ENCODE results near the gene OR2M5.

OR2M5 gene, protein sequence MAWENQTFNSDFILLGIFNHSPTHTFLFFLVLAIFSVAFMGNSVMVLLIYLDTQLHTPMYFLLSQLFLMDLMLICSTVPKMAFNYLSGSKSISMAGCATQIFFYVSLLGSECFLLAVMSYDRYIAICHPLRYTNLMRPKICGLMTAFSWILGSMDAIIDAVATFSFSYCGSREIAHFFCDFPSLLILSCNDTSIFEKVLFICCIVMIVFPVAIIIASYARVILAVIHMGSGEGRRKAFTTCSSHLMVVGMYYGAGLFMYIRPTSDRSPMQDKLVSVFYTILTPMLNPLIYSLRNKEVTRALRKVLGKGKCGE

GRCh38 chr1:248144513-248145198, at the start of gene OR2M5:
OR2M5 (plus strand) TSS chr1:248145148; CDS start chr1:248145148, 0 bp downstream.
- no peak for DNase-seq

DNA sequence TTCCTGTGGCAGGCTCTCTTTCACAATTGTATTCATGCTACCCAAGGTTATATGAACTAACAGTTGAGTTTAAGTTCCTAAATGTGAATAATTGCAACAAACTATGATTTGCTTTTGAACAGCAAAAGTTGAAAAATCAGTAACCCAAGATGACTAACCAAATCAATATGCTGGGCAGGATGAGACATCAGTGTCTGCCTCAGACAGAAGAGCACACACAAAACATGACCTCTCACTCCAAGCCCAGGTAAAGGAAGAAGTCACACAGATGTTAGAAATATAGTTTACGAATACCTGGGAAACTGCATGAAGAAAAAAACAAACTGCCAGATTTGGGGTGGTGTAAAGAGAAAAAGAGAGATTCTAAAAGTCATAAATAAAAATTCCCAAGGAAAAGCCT, 46.4 kb upstream of the OR2M5 start:
- DNase-seq = no peak

- DNase-seq = no peak
These were observed 42.1 kb upstream of the OR2M5 start for GRCh38 chr1:248102847-248103246.

- DNase-seq = no peak
These were observed 33.8 kb upstream of the OR2M5 start for GRCh38 chr1:248111157-248111556.

DNA sequence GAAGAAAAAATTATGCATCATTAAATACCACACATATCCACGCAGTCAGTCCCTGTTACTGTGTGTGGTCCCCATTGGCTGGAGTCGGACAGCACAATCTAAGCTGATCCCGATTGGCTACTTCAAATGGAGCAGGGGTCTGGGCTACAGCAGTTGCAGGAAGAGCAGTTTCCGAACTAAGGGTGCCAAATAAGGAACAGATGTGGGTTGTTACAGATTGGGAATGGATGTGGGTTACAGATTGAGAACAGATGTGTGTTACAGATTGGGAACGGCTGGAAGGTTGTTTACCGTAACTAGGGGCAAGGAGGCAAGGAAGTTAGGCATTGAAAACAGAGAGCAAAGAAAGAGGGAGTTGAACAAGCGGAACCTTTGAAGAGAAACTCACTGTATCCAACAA, 30.1 kb upstream of the OR2M5 start:
- DNase-seq = no peak

GRCh38 chr1:248127653-248128052, 17.3 kb upstream of the OR2M5 start:
- no peak for DNase-seq

DNA sequence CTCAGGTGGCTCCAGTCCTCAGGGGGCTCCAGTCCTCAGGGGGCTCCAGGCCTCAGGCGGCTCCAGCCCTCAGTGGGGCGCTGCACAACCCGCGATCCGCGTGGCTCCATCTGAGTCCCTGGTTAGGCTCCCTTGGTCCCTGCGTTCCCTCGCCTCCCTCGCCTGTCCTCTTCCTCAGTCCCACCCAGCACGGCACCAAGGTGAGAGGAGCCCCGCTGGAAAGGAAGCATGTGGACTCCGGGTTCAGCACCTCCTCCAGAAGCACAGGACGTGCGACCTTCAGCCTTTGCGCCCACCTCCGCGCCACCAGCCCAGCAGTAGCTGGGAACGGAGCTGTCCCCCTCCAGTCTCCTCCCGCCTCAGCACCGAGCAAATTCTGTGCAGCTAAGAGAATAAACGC, 8.1 kb upstream of the OR2M5 start:
- no peak for DNase-seq

GRCh38 chr1:248140846-248141245, 4.1 kb upstream of the OR2M5 start:
- no peak for DNase-seq

GRCh38 chr1:248143311-248143710, 1.6 kb upstream of the OR2M5 start:
- DNase-seq = no peak

DNA sequence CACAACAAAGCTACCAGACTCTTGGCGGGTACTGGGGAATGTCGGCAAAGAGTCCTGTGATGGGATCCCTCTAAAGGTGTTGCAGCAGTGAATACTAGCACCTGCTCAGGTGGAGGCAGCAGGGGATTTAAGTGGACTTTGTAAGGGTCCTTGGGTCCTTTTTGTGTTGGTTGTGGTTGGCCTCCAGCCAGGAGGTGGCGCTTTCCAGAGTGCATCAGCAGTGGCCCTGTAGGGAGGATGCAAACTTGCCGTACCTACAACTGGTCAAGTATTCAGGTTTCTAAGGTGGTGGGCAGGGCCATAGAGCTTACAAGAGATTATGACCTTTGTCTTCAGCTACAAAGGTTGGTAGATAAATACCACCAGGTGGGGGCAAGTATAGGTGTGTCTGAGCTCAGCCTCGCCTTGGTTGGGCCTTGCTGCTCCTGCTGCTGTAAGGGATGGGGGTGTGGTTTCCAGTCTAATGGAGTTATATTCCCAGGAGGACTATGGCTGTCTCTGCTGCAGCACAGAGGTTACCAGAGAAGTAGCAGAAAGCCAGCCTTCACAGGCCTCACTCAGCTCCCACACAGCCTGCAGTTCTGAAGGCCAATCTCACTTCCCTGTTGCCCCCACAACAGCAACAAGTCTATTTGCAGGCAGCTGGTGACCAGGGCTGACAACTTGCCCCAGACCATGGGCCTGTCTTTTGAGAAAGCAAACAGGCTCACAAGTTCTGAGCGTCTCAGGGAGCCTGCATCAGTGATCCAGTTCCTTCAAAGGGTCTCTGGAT, 7.3 kb downstream of the OR2M5 start:
- DNase-seq = no peak

DNA sequence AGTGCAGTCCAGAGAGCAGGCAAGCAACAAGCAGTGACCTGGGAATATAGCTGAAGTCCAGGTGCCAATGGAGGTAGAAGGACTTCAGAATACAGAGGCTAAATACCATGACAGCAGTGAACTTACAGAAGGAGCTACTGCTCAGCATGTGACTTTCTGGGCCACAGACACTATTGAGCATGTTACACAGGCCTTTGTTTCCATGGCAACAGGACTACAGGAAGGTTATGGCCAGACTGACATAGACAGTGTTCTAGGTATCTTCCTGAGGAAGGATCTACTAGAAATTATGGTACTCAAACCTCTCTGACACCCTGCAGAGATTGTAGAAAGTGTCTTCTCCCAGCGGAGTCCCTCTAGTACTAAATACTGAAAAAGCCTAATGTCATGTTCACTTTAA, 11.0 kb downstream of the OR2M5 start:
- no peak for DNase-seq

- DNase-seq = no peak
These were observed 13.8 kb downstream of the OR2M5 start for GRCh38 chr1:248158758-248159157.

DNA sequence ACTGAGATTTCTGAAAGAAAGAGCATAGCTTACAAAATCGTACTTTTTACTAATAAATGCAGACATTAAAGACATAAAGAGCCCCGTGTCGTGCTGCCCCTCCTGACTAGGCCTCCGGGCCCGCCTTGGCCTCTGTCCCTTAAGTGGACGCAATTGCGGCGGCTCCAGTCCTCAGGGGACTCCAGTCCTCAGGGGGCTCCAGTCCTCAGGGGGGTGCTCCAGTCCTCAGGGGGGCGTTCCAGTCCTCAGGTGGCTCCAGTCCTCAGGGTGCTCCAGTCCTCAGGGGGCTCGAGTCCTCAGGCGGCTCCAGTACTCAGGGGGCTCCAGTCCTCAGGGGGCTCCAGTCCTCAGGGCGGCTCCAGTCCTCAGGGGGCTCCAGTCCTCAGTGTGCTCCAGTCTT, 19.1 kb downstream of the OR2M5 start:
- DNase-seq = no peak

DNA sequence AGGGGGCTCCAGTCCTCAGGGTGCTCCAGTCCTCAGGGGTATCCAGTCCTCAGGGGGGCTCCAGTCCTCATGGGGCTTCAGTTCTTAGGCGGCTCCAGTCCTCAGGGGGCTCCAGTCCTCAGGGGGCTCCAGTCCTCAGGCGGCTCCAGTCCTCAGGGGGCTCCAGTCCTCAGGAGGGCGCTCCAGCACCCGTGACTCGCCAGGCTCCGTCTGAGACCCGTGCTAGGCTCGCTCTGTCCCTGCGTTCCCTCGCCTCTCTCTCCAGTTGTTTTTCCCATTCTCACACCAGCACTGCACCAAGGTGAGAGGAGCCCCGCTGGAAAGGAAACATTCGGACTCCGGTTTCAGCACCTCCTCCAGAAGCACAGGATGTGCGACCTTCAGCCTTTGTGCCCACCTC, 20.2 kb downstream of the OR2M5 start:
- no peak for DNase-seq

- DNase-seq = no peak
These were observed 29.6 kb downstream of the OR2M5 start, which contains the start of gene OR2M2 for GRCh38 chr1:248174521-248174920. OR2M2 (plus strand) TSS chr1:248174821; CDS start chr1:248179986, 5,165 bp downstream.

DNA sequence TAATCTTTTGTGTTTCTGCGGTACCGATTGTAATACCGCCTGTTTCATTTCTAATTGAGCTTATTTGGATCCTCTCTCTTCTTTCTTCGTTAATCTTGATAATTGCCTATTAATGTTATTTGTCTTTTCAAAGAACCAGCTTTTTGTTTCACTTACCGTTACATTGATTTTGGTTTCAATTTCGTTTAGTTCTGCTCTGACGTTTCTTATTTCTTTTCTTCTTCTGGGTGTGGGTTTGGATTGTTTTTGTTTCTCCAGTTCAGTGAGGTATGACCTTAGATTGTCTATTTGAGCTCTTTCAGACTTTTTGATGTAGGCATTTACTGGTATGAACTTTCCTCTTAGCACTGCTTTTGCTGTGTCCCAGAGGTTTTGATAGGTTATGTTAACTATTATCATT, 39.0 kb downstream of the OR2M5 start:
- no peak for DNase-seq

DNA sequence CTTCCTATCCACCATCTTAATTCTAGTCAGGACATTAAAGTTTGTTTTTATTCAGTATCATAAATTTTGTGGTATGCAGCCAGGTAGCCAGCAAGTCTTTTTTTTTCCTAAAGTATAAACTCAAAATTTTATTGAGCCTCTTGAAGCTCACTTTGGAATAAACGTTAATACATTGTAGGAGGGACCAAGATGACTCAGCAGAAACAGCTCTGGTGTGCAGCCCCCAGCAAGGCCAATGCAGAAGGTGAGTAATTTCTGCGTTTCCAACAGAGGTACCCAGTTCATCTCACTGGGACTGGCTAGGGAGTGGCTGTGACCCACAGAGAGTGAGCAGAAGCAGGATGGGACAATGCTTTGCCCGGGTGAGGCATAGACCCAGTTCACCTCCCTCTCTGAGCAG, 42.4 kb downstream of the OR2M5 start:
- no peak for DNase-seq

DNA sequence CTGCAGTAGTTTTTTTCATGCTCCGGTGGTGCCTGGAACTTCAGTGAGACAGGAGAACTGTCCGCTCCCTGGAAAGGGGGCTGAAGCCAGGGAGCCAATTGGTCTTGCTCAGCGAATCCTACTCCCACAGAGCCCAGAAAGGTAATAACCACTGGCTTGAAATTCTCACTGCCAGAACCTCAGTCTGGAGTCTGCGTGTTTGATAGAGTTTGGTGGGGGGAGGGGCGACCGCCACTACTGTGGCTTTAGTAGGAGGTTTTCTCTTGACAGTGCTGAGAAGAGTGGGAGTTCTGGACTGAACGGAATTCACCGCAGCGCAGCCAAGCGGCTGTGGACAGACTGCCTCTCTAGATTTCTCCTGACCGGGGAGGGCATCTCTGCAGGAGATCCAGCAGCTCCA, 44.1 kb downstream of the OR2M5 start:
- no peak for DNase-seq

DNA sequence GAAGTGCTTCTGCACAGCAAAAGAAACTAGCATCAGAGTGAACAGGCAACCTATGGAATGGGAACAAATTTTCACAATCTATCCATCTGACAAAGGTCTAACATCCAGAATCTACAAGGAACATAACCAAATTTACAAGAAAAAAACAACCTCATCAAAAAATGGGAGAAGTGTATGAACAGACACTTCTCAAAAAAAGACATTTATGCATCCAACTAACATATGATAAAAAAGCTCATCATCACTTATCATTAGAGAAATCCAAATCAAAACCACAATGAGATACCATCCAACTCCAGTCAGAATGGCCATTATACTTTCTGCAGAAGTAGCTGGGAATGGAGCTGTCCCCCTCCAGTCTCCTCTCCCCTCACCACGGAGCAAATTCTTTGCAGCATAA, 49.2 kb downstream of the OR2M5 start:
- DNase-seq = no peak

All from activated effector memory CD4-positive, alpha-beta T cell treated with anti-CD3 and anti-CD28 coated beads, Interleukin-2, amount 50 U/mL, for 16 hours (primary cell).